ENCODE measurements around the gene NANOS1.

- TF ChIP-seq GATA2 (IDR thresholded peaks at IDR 0.05; ENCODE audit: low read depth, low read length) (no peak), GATA3 (IDR thresholded peaks at IDR 0.05; ENCODE audit: low read depth, low read length) (no peak)
These were observed 35.2 kb upstream of the NANOS1 start for GRCh38 chr10:118994321-118994720.

All from SH-SY5Y (cell line).